Smooth muscle cell of trachea (primary cell): ENCODE data around the gene NUP98. TPM values are rescaled to one million over a fixed set of nuclear protein-coding genes. Genes with fewer than 3 reads are reported as not detected.

Experiments used
- total RNA-seq: library from RNA; depleted of rRNA; stranded (reverse); fragments of >200 nt; gene quantifications from 2 replicates; pipeline ENCODE4 v1.2.1, GENCODE V29; 2014

The NUP98 gene
- 100 and 161 TPM in 2 replicates for total RNA-seq

DNA sequence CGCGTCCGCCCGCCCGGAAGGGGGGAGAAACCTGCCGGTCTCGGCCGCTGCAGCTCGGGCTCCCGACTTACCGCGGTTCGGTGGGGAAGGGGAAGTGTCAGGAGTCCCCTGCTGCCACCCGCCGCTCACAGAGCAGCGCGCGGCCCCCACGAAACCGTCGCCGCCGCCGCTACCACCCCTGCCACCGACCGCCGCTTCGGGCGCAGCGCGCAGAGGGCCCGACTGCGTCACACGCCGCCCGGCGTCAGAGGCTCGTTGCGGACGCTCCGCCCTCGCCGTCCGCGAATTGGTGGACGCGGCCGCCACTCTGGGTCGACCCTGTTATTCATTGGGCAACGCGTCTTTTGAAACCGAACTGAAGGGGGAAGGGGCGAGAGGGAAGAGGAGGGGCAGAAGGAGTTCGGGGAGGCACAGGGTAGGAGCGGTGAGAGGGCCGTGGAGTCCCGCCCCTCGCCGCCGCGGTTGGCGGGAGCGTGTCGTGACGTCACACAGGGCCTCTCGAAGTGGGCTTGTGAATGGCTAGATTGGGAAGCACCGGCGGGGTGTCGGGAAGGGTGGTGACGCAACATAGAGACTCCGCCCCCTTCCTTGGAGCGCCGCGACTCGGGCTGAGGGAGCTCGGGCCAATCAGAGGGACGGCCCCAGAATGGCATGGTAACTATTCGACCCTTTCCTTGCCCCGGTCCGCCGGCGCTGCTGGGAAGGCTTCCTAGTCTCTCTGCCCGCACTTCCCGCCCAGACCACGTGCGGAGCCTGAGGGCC lies at the start of gene NUP98:
Gene NUP98 (minus strand): TSS at position 226 of the 762 bp plus-strand sequence. CDS start 15,437 bp downstream, outside the sequence.

DNA sequence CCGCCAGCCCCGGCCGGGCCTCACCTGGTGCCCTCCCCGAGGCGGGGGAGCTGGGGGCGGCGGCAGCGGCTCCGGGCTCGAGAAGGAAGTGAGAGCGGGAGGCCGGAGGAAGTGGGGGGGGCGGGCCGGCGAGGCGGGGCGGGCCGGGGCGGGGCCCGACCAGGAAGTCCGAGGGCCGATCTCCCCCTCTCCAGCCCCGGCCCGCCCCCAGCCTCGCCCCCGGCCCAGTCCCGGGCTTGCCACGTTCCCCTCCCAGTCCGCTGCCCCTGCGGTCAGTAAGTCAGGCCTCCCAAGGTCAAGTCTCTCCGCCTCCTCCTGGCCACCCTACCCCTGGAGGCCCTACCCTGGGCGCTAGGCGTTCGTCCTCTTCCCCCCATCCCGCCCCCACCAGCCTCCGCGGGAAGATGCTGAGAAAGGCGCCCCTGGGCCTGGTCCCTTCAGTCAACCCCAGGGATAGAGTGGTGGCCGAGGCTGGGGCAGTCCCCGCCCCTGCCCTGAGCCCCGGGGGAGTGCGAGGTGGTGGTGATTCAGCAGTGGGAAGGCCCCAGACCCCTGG lies 43.6 kb upstream of the NUP98 start, which contains the start of gene RHOG:
Gene RHOG (minus strand): TSS at position 90 of the 556 bp plus-strand sequence. CDS start 12,821 bp downstream, outside the sequence.

DNA sequence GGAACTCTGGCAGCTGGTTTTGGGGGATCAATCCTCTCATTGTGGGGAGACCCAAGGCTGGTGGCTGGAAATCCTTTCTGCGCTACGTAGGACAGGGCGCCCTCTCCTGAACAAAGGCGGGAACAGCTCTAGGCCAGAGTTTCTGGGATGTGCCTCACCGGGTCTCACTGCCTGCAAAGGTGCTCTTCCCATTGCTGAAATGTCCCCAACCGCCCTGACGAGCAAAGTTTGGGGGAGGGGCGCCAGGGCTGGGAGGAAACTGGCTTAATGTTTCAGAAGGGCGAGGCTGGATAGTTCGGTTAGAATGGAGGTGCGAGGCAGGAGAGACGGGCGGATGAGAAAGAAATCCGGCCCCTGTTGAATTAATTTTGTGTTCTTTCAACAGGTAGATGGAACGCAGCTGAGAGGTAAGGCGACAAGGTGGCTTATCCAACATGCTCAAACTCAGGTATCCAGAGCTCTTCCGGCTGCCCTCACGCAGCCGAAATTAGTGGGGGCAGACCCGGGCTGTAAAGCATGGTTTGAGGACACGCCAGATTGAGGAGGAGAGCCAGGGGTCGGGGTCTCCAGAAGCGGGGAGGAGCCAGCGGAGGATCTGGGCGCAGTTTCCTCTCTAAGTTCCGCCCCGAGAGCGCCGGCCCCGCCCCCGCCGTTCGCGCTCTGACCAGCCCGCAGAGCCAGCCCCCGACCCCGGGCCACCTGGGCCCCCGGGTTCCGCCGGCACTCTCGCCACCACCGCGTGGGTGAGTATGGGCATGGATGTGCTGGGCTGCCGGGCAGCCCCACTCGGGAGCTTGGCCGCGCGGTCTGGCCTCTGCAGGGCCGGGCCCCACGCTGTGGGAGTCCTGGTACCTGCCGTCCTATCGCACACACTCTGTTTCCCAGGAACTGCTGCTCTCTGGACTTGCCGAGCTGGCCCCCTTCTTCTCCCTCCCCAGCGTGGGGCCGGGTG lies 10.8 kb upstream of the NUP98 start, which contains the start of gene PGAP2:
Gene PGAP2 (plus strand): TSS at position 652 of the 952 bp plus-strand sequence. CDS start 2,700 bp downstream, outside the sequence.

DNA sequence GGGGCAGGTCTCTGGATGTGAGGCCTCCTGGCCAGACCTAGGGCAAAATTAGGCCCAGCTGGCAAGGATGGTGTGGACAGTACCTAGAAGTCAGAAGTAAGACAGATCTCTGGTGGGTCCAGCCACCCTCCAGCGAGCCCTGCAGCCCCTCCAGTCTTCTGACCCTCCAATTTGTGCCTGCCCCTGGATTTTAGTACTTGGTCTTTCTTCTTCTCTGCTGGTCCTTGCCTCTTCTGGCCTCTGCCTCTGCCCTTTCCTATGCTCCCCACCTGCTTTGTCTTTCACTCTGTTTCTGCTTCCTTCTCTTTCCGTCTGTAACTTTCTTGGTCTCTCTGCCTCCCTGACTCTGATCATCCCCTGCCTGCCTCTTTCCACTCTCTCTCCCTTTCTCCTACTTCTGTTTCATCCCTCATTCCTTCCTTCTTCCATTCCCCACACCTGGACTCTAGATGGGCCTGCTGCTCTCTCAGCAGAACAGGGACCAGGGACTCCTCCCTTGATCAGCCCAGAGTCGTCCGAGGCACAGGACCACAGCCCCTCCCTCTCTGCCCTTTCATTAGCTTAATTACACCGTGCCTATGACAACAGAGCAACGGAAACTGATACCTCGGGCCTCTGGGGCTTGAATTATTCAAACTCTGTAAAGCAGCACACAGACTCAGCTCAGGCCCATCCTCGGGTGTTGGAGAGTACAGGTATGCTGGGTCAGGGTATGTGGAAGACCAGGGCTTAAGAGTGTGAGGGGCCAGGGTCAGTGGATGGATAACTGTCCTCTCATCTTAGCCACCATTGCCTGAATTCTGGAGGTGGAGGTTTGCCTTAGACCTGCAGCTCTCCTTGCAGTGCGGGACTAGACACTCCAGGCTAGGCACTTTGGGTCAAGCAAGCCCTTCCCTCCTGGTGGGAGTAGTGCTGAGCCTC lies 125.8 kb downstream of the NUP98 start, which contains the start of gene CHRNA10:
Gene CHRNA10 (minus strand): TSS at position 51 of the 921 bp plus-strand sequence. CDS start 72 bp downstream, outside the sequence.

DNA sequence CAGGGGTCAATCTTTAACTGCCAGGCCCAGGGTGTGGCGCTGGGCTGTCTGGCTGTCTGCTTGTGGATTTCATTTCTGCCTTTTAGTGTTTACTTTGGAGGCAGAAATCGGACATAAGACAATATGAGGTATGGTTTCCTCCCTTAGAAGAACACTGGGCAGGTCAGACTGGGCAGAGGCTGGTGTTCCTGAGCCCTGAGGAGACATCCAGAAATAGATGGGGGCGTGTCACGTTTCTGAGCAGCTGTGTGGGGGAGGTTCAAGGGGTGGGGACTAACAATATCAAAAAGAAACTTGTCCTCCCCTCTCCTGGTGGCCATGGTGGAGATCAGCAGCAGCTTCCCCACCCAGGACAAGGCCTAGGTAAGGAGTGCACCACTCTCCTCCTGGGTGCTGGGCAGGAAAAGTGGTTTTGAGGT lies 152.5 kb downstream of the NUP98 start, which contains the start of gene ART1:
Gene ART1 (plus strand): TSS at position 312 of the 419 bp plus-strand sequence. CDS start 14,086 bp downstream, outside the sequence.

DNA sequence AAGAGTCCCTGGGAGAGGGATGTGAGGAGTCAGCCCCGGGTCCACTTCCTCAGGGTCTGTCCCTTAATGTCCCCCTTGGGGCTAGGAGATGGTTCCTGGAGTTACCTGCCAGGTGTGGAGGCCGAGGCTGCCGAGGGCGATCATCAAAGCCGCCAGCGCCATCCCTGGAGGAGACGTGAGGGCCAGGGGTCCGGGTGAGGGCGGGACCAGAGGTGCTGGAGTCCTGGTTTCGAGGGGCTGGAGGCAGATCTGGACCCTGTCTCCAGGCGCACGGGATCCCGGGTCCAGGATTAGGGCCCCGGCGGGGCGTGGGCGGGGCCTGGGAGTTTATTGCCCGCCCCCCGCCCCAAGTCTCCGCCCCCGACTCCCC lies 155.7 kb downstream of the NUP98 start, which contains the start of gene ART5:
Gene ART5 (minus strand): TSS at position 292 of the 370 bp plus-strand sequence. CDS start 130 bp downstream, at position 162.

Other genes with a start within 250 kb of the NUP98 start
- not detected in 2 replicates for gene ART5, start 155.6 kb downstream of the NUP98 start, total RNA-seq
- not detected in 2 replicates for gene ART1, start 152.4 kb downstream of the NUP98 start, total RNA-seq
- gene CHRNA10, start 126.2 kb downstream of the NUP98 start, total RNA-seq, result 0.29 and 0.50 TPM in 2 replicates
- 13.4 and 25.8 TPM in 2 replicates for gene PGAP2, start 11.0 kb upstream of the NUP98 start, total RNA-seq
- 17.5 and 21.7 TPM in 2 replicates for gene RHOG, start 43.4 kb upstream of the NUP98 start, total RNA-seq
- gene STIM1, start 58.1 kb upstream of the NUP98 start, total RNA-seq, result 31.0 and 44.7 TPM in 2 replicates